Measurements from ENCODE around the gene CLDN22. TPM values are rescaled to one million over a fixed set of nuclear protein-coding genes. Genes with fewer than 3 reads are reported as not detected.

CLDN22 gene
- total and polyA plus RNA-seq, 4 donors, result 0.09 to 0.49 (median 0.11) TPM; not detected in 1

DNA sequence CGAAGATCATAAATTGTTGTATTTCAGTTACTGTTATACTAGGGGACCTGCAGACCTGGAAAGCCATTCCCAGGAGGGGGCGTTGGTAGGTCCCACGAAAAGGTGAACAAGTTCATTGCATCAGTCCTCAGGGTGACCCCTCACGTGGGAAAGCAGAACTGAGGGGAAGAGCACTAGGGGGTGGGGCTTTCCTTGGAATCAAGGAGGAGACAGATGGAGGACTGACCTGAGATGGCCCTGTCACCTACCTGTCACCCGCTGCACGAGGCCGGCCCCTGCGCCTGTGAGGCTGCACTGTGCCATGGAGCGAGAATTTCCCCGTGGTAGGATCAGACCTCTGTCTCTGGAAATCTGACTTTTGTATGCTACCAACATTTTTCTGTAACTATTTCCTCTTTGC lies 43.9 kb upstream of the CLDN22 start:
- H3K9me3 ChIP-seq (ENCODE audit: control insufficient read depth in 4 of 4, insufficient read depth in 3 of 4, low read length in 3 of 4), result peaks cover 0 to 3% (median 0%) of the 10 kb centered on the region in 4 donors
- H3K27me3 ChIP-seq (ENCODE audit: control insufficient read depth in 3 of 3, insufficient read depth in 3 of 3, low read length in 2 of 3), result no peaks in the 10 kb centered on the region
- no peak overlapping the region for H3K27ac ChIP-seq (ENCODE audit: low read depth in 1 of 2, low read length in 1 of 2)
- H3K9ac ChIP-seq (ENCODE audit: insufficient read depth in 1 of 2, low read length in 2 of 2), result no peak overlapping the region
- no peak for DNase-seq
- no peaks in the 10 kb centered on the region for H3K36me3 ChIP-seq (ENCODE audit: control insufficient read depth in 4 of 4, insufficient read depth in 4 of 4, low read length in 4 of 4)
- TF ChIP-seq, protein P1, sequence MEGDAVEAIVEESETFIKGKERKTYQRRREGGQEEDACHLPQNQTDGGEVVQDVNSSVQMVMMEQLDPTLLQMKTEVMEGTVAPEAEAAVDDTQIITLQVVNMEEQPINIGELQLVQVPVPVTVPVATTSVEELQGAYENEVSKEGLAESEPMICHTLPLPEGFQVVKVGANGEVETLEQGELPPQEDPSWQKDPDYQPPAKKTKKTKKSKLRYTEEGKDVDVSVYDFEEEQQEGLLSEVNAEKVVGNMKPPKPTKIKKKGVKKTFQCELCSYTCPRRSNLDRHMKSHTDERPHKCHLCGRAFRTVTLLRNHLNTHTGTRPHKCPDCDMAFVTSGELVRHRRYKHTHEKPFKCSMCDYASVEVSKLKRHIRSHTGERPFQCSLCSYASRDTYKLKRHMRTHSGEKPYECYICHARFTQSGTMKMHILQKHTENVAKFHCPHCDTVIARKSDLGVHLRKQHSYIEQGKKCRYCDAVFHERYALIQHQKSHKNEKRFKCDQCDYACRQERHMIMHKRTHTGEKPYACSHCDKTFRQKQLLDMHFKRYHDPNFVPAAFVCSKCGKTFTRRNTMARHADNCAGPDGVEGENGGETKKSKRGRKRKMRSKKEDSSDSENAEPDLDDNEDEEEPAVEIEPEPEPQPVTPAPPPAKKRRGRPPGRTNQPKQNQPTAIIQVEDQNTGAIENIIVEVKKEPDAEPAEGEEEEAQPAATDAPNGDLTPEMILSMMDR (IDR thresholded peaks at IDR 0.05; ENCODE audit: control extremely low read depth, extremely low read depth), result no peak
- H3K4me3 ChIP-seq, result no peak overlapping the region
- 75 to 76% methylated on average over 10 of the region's 10 CpGs for WGBS, 2 donors
- H3K4me1 ChIP-seq (ENCODE audit: control insufficient read depth in 5 of 5, insufficient read depth in 5 of 5, low read length in 5 of 5), result no peaks in the 10 kb centered on the region
- ATAC-seq (ENCODE audit: insufficient read depth, low FRiP score), result no peak

DNA sequence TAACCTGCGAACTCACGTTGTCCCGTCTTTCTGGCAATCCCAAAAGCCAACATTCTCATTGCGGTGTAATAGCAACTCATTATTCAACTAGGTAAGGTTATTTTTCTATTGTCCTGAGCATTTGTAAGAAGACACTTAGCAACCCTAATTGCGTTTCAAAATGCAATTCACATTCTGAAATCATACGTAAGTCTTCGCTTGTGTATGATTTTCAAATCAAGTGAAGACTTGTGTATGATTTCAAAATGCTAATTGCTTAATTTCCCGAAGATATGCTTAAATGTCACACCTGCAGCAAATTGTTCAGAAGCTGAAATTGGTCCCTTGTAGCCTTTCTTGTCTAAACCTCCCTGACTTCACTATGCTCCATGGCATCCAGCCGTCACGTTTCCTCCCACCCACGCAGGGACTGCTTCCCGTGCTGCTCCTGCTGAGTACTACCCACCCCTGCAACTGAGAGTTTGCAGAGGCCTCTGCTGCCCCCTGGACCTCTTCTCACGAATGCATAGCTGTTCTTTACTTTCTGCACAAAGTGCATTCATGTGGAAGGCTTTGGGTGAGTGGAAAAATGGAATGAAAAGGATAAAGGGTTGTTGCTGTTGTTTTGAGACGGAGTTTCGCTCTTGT lies 43.0 kb upstream of the CLDN22 start:
- no peak overlapping the region for H3K27ac ChIP-seq (ENCODE audit: low read depth in 1 of 2, low read length in 1 of 2)
- ATAC-seq (ENCODE audit: insufficient read depth, low FRiP score) (no peak), DNase-seq (peak in 1 of 3 donors; percentile 29)
- H3K9me3 ChIP-seq (ENCODE audit: control insufficient read depth in 4 of 4, insufficient read depth in 3 of 4, low read length in 3 of 4), result peaks cover 0 to 3% (median 0%) of the 10 kb centered on the region in 4 donors
- H3K4me3 ChIP-seq, result no peak overlapping the region
- no peaks in the 10 kb centered on the region for H3K27me3 ChIP-seq (ENCODE audit: control insufficient read depth in 3 of 3, insufficient read depth in 3 of 3, low read length in 2 of 3)
- H3K36me3 ChIP-seq (ENCODE audit: control insufficient read depth in 4 of 4, insufficient read depth in 4 of 4, low read length in 4 of 4), result no peaks in the 10 kb centered on the region
- 70 to 76% methylated on average over 15 of the region's 15 CpGs for WGBS, 2 donors
- TF ChIP-seq, protein P1 (IDR thresholded peaks at IDR 0.05; ENCODE audit: control extremely low read depth, extremely low read depth), result no peak
- no peak overlapping the region for H3K9ac ChIP-seq (ENCODE audit: insufficient read depth in 1 of 2, low read length in 2 of 2)
- no peaks in the 10 kb centered on the region for H3K4me1 ChIP-seq (ENCODE audit: control insufficient read depth in 5 of 5, insufficient read depth in 5 of 5, low read length in 5 of 5)

DNA sequence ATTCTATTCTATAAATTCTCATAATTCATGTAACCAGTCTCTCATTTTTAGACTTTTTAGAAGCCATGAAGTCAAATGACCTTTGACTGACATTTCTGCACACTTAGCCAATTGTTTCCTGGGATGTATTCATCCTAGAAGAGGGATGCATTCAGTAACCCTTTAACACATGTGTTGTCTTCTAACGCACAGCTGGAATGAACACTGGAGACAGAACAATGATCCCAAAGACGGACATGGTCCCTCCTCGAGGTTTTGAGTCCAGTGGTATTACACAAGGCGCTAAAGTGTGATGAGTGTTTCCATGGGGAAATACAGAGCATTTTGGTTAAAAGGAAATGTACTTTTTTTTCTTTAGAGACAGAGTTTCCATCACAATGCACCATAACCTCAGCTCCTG lies 42.0 kb upstream of the CLDN22 start:
- H3K27ac ChIP-seq (ENCODE audit: low read depth in 1 of 2, low read length in 1 of 2), result no peak overlapping the region
- no peaks in the 10 kb centered on the region for H3K4me1 ChIP-seq (ENCODE audit: control insufficient read depth in 5 of 5, insufficient read depth in 5 of 5, low read length in 5 of 5)
- no peak for ATAC-seq (ENCODE audit: insufficient read depth, low FRiP score)
- no peaks in the 10 kb centered on the region for H3K36me3 ChIP-seq (ENCODE audit: control insufficient read depth in 4 of 4, insufficient read depth in 4 of 4, low read length in 4 of 4)
- H3K27me3 ChIP-seq (ENCODE audit: control insufficient read depth in 3 of 3, insufficient read depth in 3 of 3, low read length in 2 of 3), result no peaks in the 10 kb centered on the region
- TF ChIP-seq, protein P1 (IDR thresholded peaks at IDR 0.05; ENCODE audit: control extremely low read depth, extremely low read depth), result no peak
- H3K9me3 ChIP-seq (ENCODE audit: control insufficient read depth in 4 of 4, insufficient read depth in 3 of 4, low read length in 3 of 4), result peaks cover 0 to 3% (median 0%) of the 10 kb centered on the region in 4 donors
- H3K4me3 ChIP-seq, result no peak overlapping the region
- WGBS, 2 donors, result 95 to 97% methylated on average over 4 of the region's 4 CpGs
- H3K9ac ChIP-seq (ENCODE audit: insufficient read depth in 1 of 2, low read length in 2 of 2), result no peak overlapping the region
- no peak for DNase-seq

Data from lung (tissue), 12 donors.